GM12873 (cell line): Measurements from ENCODE around the gene CCR8.

Experiments
- TF ChIP-seq, protein P1 (sequence below): IDR thresholded peaks from 2 replicates; pipeline ENCODE4 v1.5.1; 2012; ENCODE audit warnings: low read depth, mild to moderate bottlenecking, moderate library complexity, low read length, control low read depth; ENCODE audit not compliant: insufficient read depth; ENCODE audit errors: missing control alignments

Gene CCR8, protein sequence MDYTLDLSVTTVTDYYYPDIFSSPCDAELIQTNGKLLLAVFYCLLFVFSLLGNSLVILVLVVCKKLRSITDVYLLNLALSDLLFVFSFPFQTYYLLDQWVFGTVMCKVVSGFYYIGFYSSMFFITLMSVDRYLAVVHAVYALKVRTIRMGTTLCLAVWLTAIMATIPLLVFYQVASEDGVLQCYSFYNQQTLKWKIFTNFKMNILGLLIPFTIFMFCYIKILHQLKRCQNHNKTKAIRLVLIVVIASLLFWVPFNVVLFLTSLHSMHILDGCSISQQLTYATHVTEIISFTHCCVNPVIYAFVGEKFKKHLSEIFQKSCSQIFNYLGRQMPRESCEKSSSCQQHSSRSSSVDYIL

DNA sequence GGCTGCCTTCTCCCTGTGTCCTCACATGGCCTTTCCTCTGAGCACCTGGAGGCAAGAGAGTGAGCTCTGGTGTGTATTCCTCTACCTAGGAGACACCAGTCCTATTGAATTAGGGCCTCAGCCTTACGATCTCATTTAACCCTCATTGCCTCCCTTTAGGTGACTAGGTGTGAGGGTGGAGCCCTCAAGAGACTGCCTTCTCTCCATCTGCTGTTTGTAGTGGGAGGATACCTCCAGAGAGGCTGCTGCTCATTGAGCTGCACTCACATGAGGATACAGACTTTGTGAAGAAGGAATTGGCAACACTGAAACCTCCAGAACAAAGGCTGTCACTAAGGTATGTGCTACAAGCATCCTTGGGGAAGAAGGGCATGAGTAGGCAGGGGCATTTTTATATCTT, at the start of gene CCR8:
CCR8 (plus strand) TSS at position 217 of the 400 bp plus-strand sequence. CDS start 2,623 bp downstream, outside the sequence.
- TF ChIP-seq, protein P1, sequence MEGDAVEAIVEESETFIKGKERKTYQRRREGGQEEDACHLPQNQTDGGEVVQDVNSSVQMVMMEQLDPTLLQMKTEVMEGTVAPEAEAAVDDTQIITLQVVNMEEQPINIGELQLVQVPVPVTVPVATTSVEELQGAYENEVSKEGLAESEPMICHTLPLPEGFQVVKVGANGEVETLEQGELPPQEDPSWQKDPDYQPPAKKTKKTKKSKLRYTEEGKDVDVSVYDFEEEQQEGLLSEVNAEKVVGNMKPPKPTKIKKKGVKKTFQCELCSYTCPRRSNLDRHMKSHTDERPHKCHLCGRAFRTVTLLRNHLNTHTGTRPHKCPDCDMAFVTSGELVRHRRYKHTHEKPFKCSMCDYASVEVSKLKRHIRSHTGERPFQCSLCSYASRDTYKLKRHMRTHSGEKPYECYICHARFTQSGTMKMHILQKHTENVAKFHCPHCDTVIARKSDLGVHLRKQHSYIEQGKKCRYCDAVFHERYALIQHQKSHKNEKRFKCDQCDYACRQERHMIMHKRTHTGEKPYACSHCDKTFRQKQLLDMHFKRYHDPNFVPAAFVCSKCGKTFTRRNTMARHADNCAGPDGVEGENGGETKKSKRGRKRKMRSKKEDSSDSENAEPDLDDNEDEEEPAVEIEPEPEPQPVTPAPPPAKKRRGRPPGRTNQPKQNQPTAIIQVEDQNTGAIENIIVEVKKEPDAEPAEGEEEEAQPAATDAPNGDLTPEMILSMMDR = no peak

DNA sequence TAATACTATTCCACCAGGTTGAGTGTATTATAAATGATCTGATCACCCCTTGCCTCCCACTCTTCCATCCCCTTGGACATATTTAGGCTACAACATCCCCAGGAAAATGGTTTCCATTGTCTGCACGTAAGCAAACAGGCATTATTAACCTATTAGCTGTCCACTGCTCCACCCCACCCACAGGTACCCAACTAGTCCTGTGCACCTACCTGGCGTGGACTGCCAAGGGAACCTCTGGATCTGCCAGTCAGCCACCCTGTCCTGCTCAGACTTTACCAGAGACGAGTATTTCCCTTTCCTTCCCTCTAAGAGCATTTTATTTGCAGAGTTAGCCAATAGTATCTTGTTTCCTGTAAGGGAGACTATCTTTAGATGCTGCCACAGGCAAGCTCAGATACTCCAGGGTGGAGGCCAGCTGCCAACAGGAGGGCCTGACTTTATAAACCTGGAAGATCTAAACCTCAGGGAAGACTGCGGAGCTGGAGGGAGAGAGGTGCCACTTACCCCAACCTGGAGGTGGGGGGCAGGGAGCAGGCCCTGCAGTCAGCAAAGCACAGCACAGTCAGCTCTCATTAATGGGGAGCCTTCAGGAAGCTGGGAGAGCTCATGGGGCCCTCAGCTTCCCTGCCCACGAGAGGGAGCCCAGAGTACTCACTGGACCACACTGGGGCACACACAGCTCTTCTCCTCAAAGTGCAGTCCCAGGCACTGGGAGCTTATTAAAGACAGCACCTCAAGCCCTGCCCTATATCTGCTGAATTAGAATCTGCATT, 49.6 kb upstream of the CCR8 start, which contains the start of gene CX3CR1:
CX3CR1 (minus strand) TSS at position 292 of the 773 bp plus-strand sequence. CDS start 13,527 bp downstream, outside the sequence.
- TF ChIP-seq, protein P1 = no peak

DNA sequence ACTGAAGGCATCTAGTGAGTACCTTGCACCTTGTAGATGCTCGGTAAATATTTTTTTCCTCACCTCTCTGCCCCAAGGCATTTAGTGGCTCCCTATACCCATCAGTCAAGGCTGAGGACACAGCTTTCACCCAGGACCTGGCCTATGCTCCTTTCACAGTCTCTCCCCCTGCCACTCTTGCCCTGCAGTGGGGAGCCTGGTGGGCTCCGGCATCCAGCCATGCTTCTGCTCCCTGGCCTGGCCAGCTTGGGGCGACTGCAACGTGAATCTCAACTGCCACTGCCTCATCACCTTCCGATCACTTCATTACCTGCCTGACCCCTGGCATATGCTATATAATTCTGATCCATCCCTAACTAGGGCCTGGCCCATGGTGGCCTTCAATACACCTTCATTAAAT, 48.9 kb upstream of the CCR8 start:
- TF ChIP-seq, protein P1 = no peak

DNA sequence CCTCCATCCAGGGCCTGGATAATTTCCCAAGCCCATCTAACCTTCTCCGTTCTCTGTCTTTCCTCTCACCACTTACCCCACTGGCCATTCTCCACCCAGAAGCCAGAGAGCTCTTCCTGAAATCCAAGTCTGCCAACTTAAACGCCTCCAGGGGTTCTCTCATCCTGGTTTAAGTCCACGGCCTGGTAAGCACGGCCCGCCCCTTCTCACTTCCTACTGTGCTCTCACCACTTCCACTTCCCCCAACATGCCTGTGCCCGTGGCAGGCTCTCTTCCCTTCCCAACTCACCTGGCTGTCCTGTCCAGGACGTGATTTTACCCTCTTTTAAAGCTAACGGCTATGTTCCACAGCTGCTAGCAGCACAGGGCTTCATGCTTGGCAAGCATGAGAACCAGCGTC, 48.0 kb upstream of the CCR8 start:
- TF ChIP-seq, protein P1 = no peak

DNA sequence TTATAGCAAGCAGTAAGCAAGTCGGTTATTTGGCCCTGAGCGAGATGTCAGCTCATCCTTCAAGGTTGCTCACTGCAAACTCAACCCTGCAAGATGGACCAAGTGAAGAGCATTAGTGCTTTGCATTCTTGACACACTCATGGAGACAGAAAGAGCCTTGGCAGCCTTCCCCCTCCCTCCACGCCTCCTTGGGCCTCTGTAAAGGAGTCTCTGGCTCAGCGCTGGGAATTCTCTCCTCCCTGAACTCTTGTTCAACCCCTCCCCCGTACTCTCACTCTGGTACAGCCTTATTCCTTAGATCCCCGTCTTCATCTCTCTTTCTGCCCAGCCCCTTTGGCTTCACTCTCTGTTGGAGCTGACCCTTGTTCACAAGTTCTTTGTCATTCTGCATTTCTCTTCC, 47.5 kb upstream of the CCR8 start:
- TF ChIP-seq, protein P1 = no peak

DNA sequence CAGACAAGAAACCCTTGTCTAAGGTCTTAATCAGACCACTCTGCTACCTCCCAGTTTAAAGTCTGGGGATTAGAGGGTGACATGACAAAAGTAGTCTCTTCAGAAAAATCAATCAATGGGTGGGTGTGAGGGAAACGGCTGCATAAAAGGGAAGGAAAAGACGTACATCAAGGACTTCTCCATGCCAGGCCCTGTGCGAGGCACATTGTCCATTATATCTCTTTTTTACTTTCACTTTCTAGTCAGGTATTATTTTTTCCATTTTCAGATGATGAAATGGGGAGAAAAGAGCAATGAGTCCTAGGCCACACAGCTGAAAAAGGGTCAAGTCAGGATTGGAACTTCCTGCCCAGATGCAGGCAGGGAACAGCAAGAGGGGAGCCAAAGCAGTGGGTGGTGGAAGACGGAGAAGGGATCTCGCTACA, 45.0 kb upstream of the CCR8 start:
- TF ChIP-seq, protein P1 = no peak

DNA sequence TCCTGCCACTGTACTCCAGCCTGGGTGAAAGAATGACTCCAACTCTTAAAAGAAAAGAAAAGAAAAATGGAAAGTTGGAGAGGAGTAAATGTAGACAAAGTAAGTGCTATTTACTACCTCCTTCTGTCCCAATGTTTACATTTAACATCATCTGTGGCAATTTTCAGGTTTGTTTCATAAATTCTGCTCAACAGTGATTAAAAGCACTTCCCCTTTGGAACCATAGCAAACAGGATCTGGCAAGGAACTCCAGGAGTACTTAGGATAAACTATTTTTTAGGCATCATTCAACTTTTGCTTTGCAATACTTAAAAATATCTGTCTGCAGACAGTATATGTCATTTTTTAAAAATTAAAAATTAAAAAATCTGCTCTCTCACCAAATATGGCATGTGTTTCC, 44.2 kb upstream of the CCR8 start:
- TF ChIP-seq, protein P1 = no peak
